NCI-H2227 (cell line): ENCODE measurements around the gene ZFHX3.
"Not testable (repeated sequence)": the region's sequence is repeated elsewhere in the genome, so short reads cannot be mapped to it uniquely, and the experiment has no call there.

Source experiments
- DNase-seq: peaks from one replicate; lab custom pipeline; 2025; ENCODE audit not compliant: unreplicated experiment; lab: John Stamatoyannopoulos, UW

The ZFHX3 gene

GRCh38 chr16:73047536-73048291, at the start of gene ZFHX3:
TSS of gene ZFHX3 (minus strand) at chr16:73048128. CDS start at chr16:72960145, 87,983 bp downstream.
- DNase-seq = peak; percentile 60

DNA sequence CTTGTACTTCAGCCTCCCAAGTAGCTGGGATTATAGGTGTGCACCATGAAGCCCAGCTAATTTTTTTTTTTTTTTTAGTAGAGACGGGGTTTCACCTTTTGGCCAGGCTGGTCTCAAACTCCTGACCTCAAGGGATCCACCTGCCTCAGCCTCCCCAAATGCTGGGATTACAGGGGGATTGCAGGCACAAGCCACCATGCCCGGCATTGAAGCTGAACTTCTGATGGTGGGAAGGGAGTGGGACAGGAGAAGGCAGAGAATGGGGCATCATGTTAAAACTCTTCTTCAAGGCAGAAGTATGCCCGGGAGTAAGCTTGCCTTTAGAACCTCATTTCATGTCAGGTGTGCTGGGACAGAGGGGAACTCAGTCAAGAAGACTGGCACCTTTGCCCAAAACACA, 48.6 kb upstream of the ZFHX3 start:
- DNase-seq = no peak

DNA sequence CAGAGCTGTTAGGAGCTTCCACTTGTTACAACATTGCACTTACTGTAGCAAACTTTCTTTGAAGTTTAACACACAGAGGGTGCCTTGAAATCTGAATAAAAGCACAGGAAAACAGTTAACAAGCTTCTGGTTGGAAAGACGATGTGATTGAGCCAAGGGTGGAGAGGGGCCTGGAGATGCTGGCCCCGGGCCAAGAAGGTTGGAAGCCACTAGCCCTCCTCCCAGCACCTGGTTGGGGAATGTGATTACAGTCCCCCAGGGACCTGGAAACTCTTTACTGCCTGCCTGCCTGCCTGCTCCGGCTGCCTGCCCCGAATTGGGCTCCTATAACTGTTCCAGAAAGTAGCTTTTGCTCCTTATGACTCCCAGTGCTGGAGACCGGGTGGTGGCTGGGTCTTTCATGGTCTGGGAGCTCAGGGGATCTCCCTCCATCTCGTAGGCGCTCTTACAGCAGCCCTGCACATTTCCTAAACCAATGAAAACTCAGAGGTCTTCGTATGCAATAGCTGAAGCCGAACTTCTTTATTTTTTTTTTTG, 48.0 kb upstream of the ZFHX3 start:
- peak; percentile 55 for DNase-seq

GRCh38 chr16:73095142-73095820, 47.4 kb upstream of the ZFHX3 start:
- peak; percentile 37 for DNase-seq

GRCh38 chr16:73094371-73094770, 46.4 kb upstream of the ZFHX3 start:
- DNase-seq = no peak

DNA sequence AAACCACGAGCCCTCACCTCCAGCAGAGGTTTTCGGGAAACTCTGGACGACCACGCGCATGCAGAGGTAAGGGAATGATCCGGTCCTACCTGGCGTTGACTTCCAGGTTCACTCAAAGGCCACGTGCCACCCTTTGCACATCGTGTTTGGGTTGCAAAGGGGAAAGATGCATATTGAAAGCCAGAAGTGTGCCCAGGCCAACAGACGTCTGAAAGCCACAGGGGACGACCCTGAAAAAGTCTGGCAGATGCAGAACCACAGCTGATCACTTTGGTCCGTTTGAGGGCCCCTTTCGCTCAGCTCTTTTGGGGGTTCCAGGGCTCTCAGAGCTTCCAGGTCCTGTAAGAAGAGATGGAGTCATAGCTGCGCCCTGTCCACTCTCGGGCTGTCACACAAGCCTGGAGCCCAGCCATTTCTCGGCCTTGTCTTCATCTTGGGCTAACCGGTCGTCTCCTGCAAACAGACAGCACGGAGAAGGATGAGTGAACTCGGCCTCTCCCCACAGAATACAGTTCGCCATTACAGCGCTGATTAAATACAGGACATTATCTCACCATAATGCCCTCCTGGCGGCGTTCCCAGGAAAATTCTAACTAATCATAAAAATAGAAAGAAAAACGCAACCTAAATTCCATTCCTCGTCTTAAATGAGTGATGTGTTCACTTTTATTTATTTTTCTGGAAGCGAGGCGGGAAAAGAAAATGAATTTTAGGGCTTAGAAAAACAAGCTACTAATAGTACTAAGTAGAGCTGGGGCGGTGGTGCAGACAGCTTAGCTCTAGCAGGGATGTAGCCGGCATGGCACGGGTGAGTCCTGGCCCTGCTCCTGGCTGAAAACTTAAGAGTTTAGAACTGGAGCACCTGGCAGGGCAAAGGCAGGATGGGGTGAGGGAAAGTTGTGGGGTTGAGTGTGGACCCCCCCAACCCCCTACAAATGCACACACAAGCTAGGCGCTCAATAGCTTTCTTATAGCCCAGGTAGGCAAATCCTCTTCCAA, 45.5 kb upstream of the ZFHX3 start:
- no peak for DNase-seq

- no peak for DNase-seq
Observed at GRCh38 chr16:73092236-73092781, 44.4 kb upstream of the ZFHX3 start.

- no peak for DNase-seq
Observed at GRCh38 chr16:73091174-73091573, 43.2 kb upstream of the ZFHX3 start.

DNA sequence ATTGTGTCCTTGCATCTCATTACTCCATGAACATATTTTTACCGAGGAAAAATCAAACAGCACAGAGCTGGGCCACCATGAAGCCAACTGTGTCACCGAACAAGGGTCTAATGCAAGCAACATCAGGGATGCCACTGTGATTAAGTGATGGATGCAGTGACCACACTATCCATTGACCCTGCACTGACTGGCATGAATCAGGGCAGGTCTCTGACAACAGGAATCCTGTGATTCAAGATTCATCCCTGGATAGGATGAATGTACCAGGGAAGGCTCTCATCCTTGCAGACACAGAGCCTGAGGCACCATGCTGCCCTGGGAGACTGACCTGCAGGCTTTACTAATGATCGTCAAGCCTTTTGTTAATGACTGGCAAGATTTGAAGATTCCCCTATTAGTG, 41.5 kb upstream of the ZFHX3 start:
- DNase-seq = no peak

GRCh38 chr16:73086108-73086507, 38.2 kb upstream of the ZFHX3 start:
- DNase-seq = no peak

- no peak for DNase-seq
Observed at GRCh38 chr16:73083271-73083670, 35.3 kb upstream of the ZFHX3 start.

DNA sequence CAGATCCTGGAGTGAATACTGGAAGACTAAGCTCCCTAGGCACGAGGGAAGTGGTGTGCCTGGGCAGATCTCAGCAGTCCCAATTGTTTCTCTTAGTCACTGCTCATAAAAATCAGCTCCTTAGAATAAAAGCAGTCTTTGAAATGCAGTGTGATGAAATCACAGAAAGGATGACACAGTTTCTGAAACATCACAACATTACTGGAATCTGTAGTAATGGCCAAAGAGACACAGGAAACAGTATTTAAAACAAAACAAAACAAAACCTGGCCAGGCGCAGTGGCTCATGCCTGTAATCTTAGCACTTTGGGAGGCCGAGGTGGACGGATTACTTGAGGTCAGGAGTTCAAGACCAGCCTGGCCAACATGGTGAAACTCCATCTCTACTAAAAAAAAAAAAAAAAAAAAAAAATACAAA, 34.7 kb upstream of the ZFHX3 start:
- not testable (repeated sequence) for DNase-seq

- DNase-seq = no peak
Observed at GRCh38 chr16:73080931-73081330, 33.0 kb upstream of the ZFHX3 start.

GRCh38 chr16:73076324-73076810, 28.4 kb upstream of the ZFHX3 start:
- DNase-seq = no peak

DNA sequence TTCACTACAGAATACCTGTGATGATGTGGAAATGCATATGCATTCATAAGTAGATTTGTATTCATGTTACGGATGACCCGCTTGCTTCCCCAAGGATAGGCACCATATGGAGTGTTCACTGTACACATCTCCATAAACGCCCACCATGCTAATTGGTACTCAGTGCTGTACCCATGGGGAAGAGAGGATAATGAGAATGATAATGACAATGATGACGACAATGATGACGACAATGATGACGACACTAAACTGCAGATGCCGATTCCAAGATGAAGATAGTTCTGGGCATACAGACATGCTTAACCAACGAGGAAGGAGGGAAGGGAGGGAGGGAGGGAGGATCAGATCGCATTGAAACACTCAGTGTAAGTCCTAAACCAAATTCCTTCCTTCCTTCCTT, 26.5 kb upstream of the ZFHX3 start:
- no peak for DNase-seq

DNA sequence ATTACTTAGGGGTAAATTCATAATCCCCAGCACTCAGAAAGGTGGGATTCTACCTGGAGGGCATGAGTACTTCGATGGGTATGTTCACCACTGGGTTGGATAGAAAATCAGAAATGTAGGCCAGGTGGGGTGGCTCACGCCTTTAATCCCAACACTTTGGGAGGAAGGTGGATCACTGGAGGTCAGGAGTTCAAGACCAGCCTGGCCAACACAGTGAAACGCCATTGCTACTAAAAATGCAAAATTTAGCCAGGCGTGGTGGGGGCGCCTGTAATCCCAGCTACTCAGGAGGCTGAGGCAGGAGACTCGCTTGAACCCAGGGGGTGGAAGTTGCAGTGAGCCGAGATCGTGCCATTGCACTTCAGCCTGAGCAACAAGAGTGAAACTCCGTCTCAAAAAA, 24.1 kb upstream of the ZFHX3 start:
- DNase-seq = not testable (repeated sequence)

DNA sequence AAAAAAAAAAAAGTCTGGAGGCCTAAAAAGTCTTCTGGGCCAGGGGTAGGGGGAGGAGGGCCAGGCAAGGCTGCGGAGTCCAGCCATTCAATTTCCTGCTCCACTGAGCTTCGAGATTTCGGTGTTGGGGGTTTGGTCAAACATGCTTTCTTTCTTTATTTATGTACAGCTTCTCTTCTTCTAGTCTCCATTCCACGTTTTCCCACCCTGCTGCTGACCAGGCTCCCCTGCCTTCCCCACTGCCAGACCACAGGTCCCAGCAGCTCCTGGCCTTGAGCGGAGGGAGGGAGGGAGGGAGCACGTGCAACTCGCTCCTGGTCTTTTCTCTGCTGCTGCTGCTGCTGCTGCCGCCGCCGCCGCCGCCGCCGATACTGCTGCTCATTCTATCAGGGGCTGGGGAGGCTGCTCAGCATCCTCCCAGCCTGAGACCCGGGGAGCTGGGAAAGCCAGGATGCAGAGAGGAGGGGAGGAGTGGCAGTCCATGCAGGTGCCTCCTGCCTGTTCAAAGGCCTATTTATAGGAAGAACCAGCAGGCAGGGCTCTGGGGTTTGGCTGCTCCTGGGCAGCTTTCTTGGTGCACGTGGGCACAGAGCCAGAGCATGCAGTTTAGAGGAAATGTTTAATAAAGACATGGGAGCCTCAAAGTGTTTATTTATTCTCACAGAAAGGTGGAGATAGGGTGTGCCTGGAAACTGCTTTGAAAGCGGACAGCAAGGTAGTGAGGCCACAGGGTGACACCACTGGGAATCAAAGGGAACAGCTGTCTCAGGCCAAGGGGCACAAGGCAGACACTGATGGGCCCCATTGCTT, 23.4 kb upstream of the ZFHX3 start:
- peak; percentile 67 for DNase-seq

DNA sequence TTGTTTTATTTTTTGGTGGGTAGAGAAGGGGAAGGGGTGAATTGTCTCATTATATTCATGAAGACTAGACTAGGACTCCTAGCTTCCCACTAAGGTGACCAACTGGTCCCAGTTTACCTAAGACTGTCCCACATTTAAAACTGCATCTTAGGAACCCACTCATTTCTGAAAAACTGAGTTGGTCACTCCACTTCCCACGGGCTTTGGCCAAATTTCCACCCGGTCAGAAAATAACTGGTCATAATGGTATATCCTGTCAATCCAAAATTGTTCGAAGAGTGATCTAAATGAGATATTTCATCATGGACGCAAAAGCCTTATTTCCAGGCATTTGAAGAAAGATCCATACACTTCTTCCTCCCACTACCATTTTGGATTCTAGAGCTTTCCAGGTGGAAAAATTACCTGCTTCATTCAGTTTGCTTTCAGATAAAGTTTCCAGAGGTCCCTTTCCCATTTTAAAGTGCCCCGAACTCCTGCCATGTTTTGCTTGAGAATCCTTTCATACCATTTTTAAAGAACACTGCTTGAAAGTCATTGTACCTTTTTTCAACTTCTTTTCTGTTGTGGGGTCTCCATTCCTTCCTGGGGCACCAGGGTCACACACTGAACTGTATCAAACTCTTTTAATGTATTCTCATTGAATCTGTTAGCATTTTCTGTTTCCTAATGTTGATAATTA, 21.8 kb upstream of the ZFHX3 start:
- DNase-seq = no peak
